DOHH2 (cell line): ENCODE data around the gene FUS.

ENCODE experiments used
- CTCF ChIP-seq: fragments of 200-600 bp; sonication (generic); IDR thresholded peaks from one replicate; pipeline ENCODE4 v1.5.1; 2014; ENCODE audit warnings: antibody characterized with exemption, mild to moderate bottlenecking, low read depth, low read length; ENCODE audit not compliant: poor library complexity, severe bottlenecking
- EZH2phosphoT487 ChIP-seq: fragments of 200-600 bp; sonication (generic); IDR thresholded peaks from 2 replicates; pipeline ENCODE4 v1.6.1; 2017; ENCODE audit warnings: borderline replicate concordance, mild to moderate bottlenecking, antibody characterized with exemption, low read length, moderate library complexity, mixed read lengths

DNA sequence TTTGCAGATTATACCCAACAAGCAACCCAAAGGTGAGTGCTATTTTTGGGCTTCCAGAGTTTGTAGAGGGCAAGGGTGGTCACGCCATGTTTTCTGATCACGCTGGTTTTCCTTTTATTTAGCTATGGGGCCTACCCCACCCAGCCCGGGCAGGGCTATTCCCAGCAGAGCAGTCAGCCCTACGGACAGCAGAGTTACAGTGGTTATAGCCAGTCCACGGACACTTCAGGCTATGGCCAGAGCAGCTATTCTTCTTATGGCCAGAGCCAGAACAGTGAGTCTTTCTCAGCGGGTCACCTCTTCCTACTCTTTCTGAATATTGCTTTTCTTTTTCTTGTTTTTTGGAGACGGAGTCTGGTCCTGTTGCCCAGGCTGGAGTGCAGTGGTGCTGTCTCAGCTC lies 2.5 kb downstream of the FUS start:
- TF ChIP-seq CTCF (no peak), EZH2phosphoT487 (no peak)
